ENCODE data around the gene CCDC102B. TPM values are rescaled to one million over a fixed set of nuclear protein-coding genes. Genes with fewer than 3 reads are reported as not detected.
"Not testable (repeated sequence)": the region's sequence is repeated elsewhere in the genome, so short reads cannot be mapped to it uniquely, and the experiment has no call there.

The CCDC102B gene
- total and polyA plus RNA-seq, 3 donors from 2014 or later, result 13.3 to 25.1 (median 14.9) TPM

DNA sequence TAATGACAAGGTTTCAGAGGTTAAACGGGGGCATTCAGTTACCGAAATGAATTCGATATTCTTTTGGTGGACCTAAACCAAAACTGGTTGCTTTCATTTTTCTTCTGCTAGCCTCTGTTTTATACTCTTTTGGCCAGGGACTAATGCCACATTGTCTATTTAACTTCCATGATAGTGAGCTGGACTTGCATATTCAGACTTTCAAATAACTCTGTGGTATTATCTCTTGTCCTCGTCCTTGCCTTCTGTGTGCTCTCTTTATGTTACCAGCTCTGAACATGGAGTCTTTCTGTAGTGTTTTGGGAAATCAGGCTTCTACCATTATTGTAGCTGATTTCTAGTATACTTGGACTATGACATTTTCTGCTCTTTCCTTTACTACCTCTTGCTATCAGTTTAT is 75.1 kb downstream of the CCDC102B start:
- H3K27ac ChIP-seq, result no peak overlapping the region
- no peaks in the 10 kb centered on the region for H3K4me1 ChIP-seq
- no peaks in the 10 kb centered on the region for H3K36me3 ChIP-seq (ENCODE audit: low read depth, missing control alignments)
- DNase-seq, result no peak
- TF ChIP-seq, protein P1, sequence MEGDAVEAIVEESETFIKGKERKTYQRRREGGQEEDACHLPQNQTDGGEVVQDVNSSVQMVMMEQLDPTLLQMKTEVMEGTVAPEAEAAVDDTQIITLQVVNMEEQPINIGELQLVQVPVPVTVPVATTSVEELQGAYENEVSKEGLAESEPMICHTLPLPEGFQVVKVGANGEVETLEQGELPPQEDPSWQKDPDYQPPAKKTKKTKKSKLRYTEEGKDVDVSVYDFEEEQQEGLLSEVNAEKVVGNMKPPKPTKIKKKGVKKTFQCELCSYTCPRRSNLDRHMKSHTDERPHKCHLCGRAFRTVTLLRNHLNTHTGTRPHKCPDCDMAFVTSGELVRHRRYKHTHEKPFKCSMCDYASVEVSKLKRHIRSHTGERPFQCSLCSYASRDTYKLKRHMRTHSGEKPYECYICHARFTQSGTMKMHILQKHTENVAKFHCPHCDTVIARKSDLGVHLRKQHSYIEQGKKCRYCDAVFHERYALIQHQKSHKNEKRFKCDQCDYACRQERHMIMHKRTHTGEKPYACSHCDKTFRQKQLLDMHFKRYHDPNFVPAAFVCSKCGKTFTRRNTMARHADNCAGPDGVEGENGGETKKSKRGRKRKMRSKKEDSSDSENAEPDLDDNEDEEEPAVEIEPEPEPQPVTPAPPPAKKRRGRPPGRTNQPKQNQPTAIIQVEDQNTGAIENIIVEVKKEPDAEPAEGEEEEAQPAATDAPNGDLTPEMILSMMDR (IDR thresholded peaks at IDR 0.05), result no peak
- no peak for TF ChIP-seq POLR2A (IDR thresholded peaks at IDR 0.05)
- no peak overlapping the region for H3K4me3 ChIP-seq
- 84 to 89% methylated on average over 4 of the region's 4 CpGs for WGBS, 2 donors
- intact Hi-C loops (cut with DNase I; ENCODE audit: low total_unique reads), result no loop called here
- no peaks in the 10 kb centered on the region for H3K9me3 ChIP-seq
- H3K27me3 ChIP-seq, result no peaks in the 10 kb centered on the region

DNA sequence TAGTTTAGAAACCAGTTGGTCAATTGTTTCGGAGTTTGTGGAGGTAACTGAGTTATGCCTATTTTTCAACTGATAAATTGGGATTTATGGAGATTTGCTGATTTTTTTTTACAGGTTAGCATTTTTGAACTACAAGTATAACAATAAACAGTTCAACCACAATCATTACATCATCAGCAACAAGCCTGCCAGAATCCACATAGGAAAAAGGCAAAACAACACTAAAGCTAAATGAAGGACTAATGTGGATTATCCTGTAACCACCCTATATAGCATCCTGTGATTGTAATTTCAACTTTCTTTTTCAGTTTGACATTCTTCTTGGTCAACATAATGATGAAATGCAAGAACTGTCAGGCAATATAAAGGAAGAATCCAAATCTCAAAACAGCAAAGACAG is 76.5 kb downstream of the CCDC102B start:
- TF ChIP-seq POLR2A (IDR thresholded peaks at IDR 0.05), result no peak
- TF ChIP-seq, protein P1 (IDR thresholded peaks at IDR 0.05), result no peak
- Histone ChIP-seq H3K36me3 (ENCODE audit: low read depth, missing control alignments) (no peaks in the 10 kb centered on the region), H3K4me1 (no peaks in the 10 kb centered on the region), H3K27ac (no peak overlapping the region), H3K9me3 (no peaks in the 10 kb centered on the region), H3K27me3 (no peaks in the 10 kb centered on the region), H3K4me3 (no peak overlapping the region)
- intact Hi-C loops (cut with DNase I; ENCODE audit: low total_unique reads), result no loop called here
- no peak for DNase-seq
- 97 to 100% methylated on average over 1 of the region's 1 CpG for WGBS, 2 donors

DNA sequence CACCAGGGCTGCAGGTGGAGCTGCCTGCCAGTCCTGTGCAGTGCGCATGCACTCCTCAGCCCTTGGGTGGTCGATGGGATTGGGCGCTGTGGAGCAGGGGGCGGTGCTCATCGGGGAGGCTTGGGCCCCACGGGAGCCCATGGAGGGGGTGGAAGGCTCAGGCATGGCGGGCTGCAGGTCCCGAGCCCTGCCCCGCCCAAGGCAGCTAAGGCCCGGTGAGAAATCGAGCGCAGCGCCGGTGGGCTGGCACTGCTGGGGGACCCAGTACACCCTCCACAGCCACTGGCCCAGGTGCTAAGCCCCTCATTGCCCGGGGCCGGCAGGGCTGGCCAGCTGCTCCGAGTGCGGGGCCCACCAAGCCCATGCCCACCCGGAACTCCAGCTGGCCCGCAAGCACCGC is 82.1 kb downstream of the CCDC102B start:
- WGBS, 2 donors, result 87 to 89% methylated on average over 3 to 19 of the region's 21 CpGs
- H3K27me3 ChIP-seq; H3K36me3 ChIP-seq (ENCODE audit: low read depth, missing control alignments); H3K4me1 ChIP-seq; H3K4me3 ChIP-seq; DNase-seq; intact Hi-C loops (cut with DNase I; ENCODE audit: low total_unique reads); H3K27ac ChIP-seq; H3K9me3 ChIP-seq: not testable (repeated sequence)

DNA sequence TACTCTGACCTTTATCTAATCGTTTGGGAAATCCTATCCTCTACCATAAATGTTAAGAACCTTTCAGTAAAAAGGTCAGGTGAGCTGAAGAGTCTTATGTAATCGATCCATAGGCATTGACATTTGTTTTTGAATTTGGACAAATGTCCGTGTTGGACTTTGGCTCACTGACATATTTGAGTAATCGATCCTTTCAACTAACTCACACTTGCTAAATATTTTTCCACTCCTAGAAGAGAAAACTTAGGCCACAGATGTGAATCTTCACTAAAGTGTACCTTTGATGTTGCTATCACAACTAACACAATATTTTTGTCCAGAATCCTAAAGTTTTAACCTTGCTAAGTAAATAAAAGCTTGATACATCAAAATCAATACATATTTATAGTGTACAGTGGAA is 89.5 kb downstream of the CCDC102B start:
- H3K36me3 ChIP-seq (ENCODE audit: low read depth, missing control alignments), result no peaks in the 10 kb centered on the region
- intact Hi-C loops (cut with DNase I; ENCODE audit: low total_unique reads), result no loop called here
- no peaks in the 10 kb centered on the region for H3K9me3 ChIP-seq
- TF ChIP-seq, protein P1 (IDR thresholded peaks at IDR 0.05), result no peak
- no peak for TF ChIP-seq POLR2A (IDR thresholded peaks at IDR 0.05)
- WGBS, 2 donors, result 81 to 85% methylated on average over 4 of the region's 4 CpGs
- no peaks in the 10 kb centered on the region for H3K4me1 ChIP-seq
- no peaks in the 10 kb centered on the region for H3K27me3 ChIP-seq
- no peak overlapping the region for H3K4me3 ChIP-seq
- no peak overlapping the region for H3K27ac ChIP-seq
- no peak for DNase-seq

DNA sequence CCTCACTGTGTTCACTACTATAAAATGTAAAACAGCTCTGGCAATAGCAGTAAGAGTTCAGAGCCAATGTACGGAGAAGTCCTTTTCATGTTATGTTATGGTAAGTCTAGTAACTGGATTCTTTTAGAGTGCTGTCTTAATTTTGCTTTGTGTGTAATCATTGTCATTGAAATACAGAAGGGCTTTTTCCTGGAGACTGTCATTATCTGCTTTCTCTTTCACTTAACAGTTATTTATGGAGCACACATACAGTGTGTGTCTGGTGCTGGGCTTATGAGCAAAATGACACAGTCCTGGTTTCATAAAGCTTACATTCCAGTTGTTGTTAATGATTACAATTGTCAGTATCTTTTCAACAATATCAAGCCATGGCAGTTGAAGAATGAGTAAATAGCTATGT is 95.5 kb downstream of the CCDC102B start:
- DNase-seq, result no peak
- Histone ChIP-seq H3K27me3 (no peaks in the 10 kb centered on the region), H3K4me3 (no peak overlapping the region), H3K36me3 (ENCODE audit: low read depth, missing control alignments) (no peaks in the 10 kb centered on the region), H3K9me3 (no peaks in the 10 kb centered on the region), H3K27ac (no peak overlapping the region), H3K4me1 (no peaks in the 10 kb centered on the region)
- 68 to 73% methylated on average over 1 of the region's 1 CpG for WGBS, 2 donors
- no peak for TF ChIP-seq POLR2A (IDR thresholded peaks at IDR 0.05)
- TF ChIP-seq, protein P1 (IDR thresholded peaks at IDR 0.05), result no peak
- intact Hi-C loops (cut with DNase I; ENCODE audit: low total_unique reads), result no loop called here

Data from testis (tissue), 3 donors.